CD4-positive, alpha-beta T cell treated with Interleukin-1 beta for 1 hour (primary cell): ENCODE data around the gene NLRP3.
A peak's percentile ranks its signal among the peaks of the same experiment; 100 is the strongest.
"Not testable (repeated sequence)": the region's sequence is repeated elsewhere in the genome, so short reads cannot be mapped to it uniquely, and the experiment has no call there.

Experiments
- DNase-seq, 2 donors: peaks; one replicate each; pipeline ENCODE4 v3.0.0-alpha.2; 2020 to 2022

Gene NLRP3

DNA sequence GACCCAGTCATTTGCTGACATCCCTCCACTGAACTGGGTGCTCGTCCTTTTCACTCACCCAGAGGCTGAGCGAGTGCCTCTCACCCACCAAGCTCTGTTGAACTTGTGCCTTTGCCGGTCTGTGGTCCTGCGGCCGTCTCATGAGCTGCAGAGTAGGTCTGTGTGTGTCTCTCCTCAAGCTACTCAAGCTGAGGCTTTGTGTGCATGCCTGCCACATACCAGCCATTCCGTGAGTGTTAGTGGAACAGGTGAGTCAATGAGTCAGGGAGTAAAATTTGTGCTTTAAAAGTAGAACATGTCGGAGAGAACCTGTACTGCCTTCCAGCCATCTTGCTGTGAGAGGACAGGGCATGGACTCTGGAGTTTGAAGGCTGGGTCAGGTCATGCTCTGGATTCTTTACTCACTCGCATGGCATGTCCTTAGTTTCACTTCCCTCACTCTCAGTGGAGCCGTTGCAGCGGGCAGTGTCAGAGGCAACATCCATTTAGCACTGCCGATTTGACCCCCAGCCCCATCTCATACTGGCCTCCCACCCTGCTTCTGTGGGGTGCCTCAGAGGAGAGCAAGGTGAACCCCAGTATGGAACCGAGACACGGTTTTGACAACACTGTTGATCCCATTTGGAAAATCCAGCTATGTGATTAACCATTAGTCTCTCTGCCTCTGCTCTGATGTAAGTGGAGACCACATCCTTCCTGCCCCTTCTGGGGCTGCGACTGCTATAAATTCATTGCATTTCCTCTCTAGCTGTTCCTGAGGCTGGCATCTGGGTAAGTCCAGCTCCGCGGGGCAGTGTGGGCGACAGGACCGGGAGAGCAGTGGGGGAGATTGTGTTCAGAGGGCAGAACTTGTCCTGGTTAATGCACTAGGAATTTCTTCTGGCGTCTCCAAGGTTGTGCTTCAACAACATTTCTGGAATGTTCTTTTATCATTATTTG, at the start of gene NLRP3:
Gene NLRP3, plus strand, starts transcription at position 751 of the 939 bp plus-strand sequence. CDS start 2,628 bp downstream, outside the sequence.
- DNase-seq = peak; percentile 67 to 78

DNA sequence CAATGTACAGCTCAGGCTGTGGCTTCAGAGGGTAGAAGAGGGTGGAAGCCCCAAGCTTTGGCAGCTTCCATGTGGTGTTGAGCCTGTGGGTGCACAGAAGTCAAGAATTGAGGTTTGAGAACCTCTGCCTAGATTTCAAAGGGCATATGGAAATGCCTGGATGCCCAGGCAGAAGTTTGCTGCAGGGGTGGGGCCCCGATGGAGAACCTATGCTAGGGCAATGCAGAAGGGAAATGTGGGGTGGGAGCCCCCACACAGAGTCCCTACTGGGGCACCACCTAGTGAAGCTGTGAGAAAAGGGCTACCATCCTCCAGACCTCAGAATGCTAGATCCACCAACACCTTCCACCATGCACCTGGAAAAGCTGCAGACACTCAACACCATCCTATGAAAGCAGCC, 49.6 kb upstream of the NLRP3 start:
- not testable (repeated sequence) for DNase-seq

GRCh38 chr1:247366926-247367645, 48.9 kb upstream of the NLRP3 start:
- no peak for DNase-seq

DNA sequence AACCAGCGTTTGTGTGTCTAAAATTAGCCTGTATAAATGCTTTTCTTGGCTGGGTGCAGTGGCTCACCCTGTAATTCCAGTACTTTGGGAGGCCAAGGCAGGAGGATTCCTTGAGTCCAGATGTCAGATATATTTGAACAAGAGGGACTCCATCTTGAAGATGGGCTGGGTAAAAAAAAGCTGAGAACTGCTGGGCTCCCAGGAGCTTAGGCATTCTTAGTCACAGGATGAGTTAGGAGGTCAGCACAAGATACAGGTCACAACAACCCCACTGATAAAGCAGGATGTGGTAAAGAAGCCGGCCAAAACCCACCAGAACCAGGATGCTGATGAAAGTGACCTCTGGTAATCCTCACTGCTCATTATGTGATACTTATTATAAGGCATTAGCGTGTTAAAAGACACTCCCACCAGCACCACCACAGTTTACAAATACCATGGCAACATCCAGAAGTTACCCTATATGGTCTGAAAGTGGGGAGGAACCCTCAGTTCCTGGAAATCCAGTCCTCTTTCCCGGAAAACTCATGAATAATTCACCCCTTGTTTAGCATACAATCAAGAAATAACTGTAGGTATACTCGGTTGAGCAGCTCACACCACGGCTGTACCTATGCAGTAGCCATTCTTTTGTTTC, 48.1 kb upstream of the NLRP3 start:
- no peak for DNase-seq

DNA sequence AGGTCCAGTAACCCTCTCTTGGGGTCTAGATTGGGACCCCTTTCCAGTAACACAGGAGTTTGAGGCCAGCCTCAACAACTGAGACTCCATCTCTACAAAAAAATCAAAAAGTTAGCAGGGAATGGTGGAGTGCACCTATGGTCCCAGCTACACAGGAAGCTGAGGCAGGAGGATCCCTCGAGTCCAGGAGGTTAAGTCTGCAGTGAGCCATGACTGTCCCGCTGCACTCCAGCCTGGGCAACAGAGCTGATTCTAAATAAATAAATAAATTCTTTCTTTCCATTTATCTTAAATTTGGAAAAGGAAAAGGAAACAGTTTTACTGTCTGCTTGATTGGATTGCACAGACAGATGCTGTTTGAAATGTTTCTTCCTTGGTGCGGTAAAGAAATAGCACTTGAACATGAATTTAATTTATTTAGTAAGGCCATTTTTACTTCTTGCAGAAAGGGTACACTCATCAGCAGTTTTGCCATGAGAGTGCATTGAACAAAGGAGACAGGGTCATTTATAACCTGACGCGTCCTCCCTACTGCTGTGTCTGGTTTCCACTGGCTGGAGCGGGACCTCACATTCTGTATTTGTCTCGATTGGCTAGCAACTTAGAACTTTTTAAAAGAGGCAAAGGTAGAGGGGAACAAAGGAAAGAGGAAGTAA, 47.4 kb upstream of the NLRP3 start:
- no peak for DNase-seq

- DNase-seq = no peak
Observed at GRCh38 chr1:247370786-247371732, 44.9 kb upstream of the NLRP3 start.

- DNase-seq = no peak
Observed at GRCh38 chr1:247371801-247372259, 44.1 kb upstream of the NLRP3 start.

DNA sequence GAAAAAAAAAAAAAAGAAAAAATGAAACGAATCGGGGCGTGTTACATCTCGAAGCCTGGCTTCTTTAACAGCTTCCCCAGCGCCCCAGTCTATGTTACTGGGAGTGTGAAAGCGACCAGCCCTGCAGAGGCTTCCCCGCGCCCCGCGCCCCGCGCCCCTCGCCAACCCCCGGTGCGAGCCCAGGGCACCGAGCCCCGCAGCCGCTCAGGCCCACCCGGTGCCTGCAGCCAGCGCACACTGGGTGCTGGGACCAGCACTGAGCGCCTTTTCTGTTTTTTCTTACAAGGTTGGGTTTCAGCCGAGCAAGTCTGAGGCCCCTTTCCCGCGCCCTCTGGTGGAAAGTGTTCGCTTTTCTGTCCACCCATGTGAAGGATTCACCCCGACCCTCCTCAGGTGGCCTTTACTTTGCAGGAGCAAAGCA, 42.2 kb upstream of the NLRP3 start:
- peak; percentile 54 to 58 for DNase-seq

- DNase-seq = not testable (repeated sequence)
Observed at GRCh38 chr1:247374651-247375334, 41.2 kb upstream of the NLRP3 start.

DNA sequence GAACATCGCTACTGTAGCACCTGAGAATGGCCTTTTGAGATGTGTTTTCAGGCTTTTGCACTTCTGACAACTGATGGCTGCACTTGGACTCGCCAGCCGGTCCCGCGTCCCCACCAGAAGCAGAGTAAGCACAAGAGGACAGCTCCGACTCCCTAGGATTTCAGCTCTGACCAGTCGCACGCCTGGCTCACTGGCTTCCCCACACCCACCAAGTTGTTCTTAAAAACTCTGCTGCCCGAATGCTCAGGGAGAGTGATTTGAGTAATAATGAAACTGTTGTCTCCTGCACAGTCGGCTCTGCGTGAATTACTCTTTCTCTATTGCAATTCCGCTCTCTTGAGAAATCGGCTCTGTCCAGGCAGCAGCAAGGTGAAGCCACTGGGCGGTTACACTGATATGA, 40.2 kb upstream of the NLRP3 start:
- no peak for DNase-seq

DNA sequence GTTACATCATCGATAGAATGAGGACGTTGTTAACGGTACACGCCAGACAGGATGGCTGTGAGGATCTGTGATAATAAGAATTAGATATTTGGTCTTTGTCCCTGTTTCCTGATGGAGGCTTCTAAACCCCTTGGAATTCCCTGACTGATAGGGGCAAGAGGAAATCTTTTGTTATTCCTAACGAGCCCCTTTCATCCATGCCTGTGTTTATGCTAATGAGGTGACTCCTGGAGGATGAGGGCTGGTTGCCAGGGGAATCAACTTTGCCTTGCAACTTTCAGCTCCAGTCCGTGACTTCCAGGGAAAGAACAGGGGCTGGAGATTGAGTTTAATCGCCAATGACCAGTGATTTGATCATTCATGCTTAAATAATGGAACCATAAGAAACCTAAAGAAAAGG, 39.3 kb upstream of the NLRP3 start:
- DNase-seq = no peak

DNA sequence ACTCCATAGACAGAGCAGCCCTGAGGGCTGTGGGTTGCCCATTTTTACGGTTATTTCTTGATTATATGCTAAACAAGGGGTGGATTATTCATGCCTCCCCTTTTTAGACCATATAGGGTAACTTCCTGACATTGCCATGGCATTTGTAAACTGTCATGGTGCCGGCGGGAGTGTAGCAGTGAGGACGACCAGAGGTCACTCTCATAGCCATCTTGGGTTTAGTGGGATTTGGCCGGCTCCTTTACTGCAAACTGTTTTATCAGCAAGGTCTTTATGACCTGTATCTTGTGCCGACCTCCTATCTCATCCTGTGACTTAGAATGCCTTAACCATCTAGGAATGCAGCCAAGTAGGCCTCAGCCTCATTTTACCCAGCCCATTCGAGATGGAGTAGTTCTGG, 38.3 kb upstream of the NLRP3 start:
- DNase-seq = not testable (repeated sequence)

- DNase-seq = no peak
Observed at GRCh38 chr1:247378334-247379073, 37.5 kb upstream of the NLRP3 start.

- no peak for DNase-seq
Observed at GRCh38 chr1:247385283-247385682, 30.7 kb upstream of the NLRP3 start.

- DNase-seq = no peak
Observed at GRCh38 chr1:247386217-247386616, 29.8 kb upstream of the NLRP3 start.

- no peak for DNase-seq
Observed at GRCh38 chr1:247386687-247387086, 29.3 kb upstream of the NLRP3 start.

DNA sequence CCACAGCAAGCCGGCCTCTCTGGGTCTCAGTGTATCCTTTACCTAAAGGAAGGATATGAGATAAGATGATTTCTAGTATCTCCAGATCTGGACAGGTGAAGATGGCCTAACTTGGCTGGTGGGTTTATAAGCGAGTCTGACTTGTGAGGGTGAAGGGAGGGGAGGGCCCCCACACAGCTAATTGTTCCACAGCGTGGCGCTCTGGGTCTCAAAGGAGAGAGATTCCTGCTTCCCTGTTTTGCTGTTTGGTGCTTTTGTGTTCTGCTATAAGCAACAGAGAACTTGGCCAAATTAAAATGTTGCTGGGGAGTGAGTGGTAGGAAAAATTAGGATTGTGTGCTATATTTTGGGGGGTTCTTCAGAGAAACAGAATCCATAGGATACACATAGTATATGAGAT, 28.9 kb upstream of the NLRP3 start:
- DNase-seq = no peak

GRCh38 chr1:247387565-247387964, 28.4 kb upstream of the NLRP3 start:
- DNase-seq = no peak

GRCh38 chr1:247390116-247390791, 25.7 kb upstream of the NLRP3 start:
- DNase-seq = peak; percentile 88

- no peak for DNase-seq
Observed at GRCh38 chr1:247390996-247391395, 25.0 kb upstream of the NLRP3 start.
